SU-DHL-6 (cell line): ENCODE results near the gene RBM26.

ENCODE experiments used
- EZH2phosphoT487 ChIP-seq: fragments of 200-600 bp; sonication (generic), shearing (Covaris generic); conservative IDR thresholded peaks from 2 replicates; pipeline ENCODE4 v1.6.1; 2018; ENCODE audit warnings: mild to moderate bottlenecking, antibody characterized with exemption, low read length, moderate library complexity, mixed read lengths
- TF ChIP-seq, protein P1 (sequence below): fragments of 200-600 bp; sonication (generic); IDR thresholded peaks from one replicate; pipeline ENCODE4 v1.5.1; 2017; ENCODE audit warnings: antibody characterized with exemption, mild to moderate bottlenecking, low read length, moderate library complexity; ENCODE audit not compliant: insufficient read depth, poor library complexity, severe bottlenecking

DNA sequence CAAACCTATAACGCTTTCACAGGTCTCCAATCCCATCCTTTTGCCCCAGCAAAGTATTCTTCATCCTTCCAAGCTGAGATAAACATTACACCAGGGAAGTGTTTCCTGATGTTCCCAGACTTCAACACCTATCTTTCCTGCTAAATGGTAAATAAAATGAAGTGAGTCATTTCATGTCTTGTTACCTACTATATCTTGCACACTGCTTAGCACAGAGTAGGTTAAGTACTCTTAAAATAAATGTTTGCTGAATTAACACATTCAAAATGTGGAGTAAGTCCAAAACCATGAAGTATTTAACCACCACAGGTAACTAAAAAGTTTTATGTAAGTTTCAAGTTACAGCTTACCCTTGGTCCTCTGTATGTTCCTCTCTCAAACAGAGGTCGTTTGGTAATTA lies 3.4 kb downstream of the RBM26 start:
- TF ChIP-seq, protein P1, sequence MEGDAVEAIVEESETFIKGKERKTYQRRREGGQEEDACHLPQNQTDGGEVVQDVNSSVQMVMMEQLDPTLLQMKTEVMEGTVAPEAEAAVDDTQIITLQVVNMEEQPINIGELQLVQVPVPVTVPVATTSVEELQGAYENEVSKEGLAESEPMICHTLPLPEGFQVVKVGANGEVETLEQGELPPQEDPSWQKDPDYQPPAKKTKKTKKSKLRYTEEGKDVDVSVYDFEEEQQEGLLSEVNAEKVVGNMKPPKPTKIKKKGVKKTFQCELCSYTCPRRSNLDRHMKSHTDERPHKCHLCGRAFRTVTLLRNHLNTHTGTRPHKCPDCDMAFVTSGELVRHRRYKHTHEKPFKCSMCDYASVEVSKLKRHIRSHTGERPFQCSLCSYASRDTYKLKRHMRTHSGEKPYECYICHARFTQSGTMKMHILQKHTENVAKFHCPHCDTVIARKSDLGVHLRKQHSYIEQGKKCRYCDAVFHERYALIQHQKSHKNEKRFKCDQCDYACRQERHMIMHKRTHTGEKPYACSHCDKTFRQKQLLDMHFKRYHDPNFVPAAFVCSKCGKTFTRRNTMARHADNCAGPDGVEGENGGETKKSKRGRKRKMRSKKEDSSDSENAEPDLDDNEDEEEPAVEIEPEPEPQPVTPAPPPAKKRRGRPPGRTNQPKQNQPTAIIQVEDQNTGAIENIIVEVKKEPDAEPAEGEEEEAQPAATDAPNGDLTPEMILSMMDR = no peak
- TF ChIP-seq EZH2phosphoT487 = no peak
